Posterior vena cava (tissue), 2 donors: ENCODE data around the gene HDAC4. TPM values are rescaled to one million over a fixed set of nuclear protein-coding genes. Genes with fewer than 3 reads are reported as not detected.

Experiments used
- DNase-seq: peaks from one replicate; pipeline ENCODE4 v3.0.0-alpha.2; 2020; ENCODE audit warnings: low spot score
- intact Hi-C, 2 donors: fragments of 100-400 bp; cut with DNase I; formaldehyde crosslinking; loops; one replicate each; pipeline versions ENCODE4 v1.14.1 to v1.14.2; 2022 to 2023
- total RNA-seq, 2 donors: library from RNA; stranded (reverse); fragmentation: NEBNext Ultra II Directional; extraction: Animal tissue kit (Norgen Biotek cat#: 25700); gene quantifications; one replicate each; pipeline ENCODE4 v1.2.1, GENCODE V29; 2021
- donor health status: DM: yes; HTN: yes; CAD: no.
- donor health status: DM: yes; HTN: yes; CAD: no.

HDAC4 gene
- total RNA-seq, 2 donors from 2014 or later, result 47.6 to 66.9 TPM

DNA sequence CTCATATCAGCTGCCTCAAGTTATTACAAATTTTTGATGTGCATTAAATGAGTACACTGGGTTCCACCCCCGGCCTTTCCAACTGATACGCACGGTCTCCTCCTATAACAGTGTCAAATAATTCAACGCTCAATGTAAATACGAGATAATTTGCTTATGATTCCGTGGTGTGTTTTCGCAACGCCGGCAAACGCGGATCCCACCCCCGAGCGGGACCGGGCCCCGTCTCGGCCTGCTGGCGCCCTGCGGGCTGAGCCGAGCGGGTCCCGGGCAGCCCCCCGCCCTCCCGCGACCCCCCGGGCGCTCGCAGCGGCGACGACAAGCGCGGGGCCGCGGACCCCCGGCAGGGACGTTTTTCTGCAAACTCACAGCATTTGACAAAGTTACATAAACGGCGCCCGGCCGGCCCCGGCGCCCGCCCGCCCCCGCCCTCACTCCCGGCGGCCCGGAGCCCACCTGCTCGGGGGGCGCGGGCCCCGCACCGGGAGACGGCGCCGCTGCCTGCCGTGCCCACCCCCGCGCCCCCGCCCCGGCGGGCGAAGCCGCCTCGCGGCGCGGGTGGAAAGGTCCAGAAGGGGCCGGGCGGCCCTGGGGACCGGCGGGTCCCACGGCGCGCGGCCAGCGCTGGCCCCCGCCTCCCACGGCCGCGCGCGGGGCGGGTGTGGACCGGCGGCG, 762 bp downstream of the HDAC4 start:
- peak; percentile 75 for DNase-seq
- intact Hi-C loops, result loop anchor here (10.0 kb wide), 2 partner anchors 255 to 485 kb away; no protein-coding TSS in a partner anchor

GRCh38 chr2:239399433-239399920, 1.3 kb downstream of the HDAC4 start:
- peak; percentile 83 for DNase-seq

DNA sequence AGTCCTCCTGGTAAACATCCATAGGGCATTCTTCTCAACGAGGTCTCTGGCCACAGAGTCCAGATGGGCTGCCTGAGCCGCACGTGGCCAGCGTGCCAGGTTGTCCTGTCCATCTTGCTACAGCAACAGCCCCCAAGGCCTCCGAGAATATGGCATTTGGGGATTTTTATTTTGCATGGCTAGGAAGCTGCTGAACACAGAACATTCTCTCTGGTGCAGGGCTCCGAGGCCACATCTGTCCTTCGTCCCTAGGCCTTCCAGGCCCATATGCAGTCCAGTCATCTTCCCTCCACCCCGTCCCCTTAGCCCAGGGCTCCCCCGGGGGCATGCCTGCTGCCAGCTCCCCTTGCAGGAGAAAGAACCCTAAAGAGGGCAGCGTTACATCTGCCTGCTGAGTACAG, 2.3 kb downstream of the HDAC4 start:
- intact Hi-C loops, result loop anchor here (10.0 kb wide), 2 partner anchors 254 to 486 kb away; no protein-coding TSS in a partner anchor
- peak; percentile 67 for DNase-seq

More at GRCh38 chr2:239399433-239399920, 1.3 kb downstream of the HDAC4 start:
- intact Hi-C loops, result loop anchor here (10.0 kb wide), 2 partner anchors 255 to 485 kb away; no protein-coding TSS in a partner anchor

GRCh38 chr2:239397931-239398471, 2.8 kb downstream of the HDAC4 start:
- intact Hi-C loops, result loop anchor here (10.0 kb wide), 2 partner anchors 253 to 487 kb away; no protein-coding TSS in a partner anchor
- DNase-seq, result peak; percentile 51

DNA sequence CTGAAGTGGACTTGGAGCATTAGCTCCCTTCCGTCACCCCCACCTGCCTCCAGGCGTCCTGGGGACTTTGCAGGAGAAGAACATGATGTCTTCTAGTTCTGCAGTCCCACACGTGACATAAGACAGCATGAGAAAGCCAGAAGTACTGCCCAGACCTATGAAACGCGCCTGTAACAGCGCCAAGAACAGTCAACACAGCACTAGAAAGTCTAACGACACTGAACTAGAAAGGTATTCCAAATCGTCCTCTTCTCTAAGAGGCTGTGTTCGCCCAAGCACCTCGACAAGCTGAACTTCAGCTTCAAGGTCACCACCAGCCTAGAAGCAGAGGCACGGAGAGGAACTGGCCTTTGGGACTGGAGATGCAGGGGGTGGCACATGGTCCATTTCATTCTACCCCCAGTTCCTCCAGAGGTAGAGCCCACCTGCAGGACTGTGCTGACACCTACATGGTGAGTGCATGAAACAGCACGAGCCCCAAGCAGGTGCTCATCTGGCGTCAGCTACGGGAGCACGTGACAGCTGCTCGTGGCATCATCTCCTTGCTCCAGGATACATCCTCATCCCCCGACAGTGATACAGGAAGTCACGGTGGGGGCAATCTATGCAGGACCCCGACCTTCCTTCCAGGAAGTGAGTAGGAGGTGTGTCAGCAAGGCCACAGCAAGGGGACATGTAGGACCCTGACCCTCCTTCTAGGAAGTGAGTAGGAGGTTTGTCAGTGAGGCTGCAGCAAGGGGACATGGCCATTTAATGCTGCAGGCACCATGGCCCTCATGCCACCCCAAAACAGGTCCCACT, 3.7 kb downstream of the HDAC4 start:
- peak; percentile 70 for DNase-seq
- intact Hi-C loops, result loop anchor here (10.0 kb wide), 2 partner anchors 252 to 488 kb away; no protein-coding TSS in a partner anchor

- intact Hi-C loops, result loop anchor here (10.0 kb wide), 2 partner anchors 251 to 489 kb away; no protein-coding TSS in a partner anchor
- peak; percentile 23 for DNase-seq
Observed at GRCh38 chr2:239395524-239395923, 5.3 kb downstream of the HDAC4 start.

GRCh38 chr2:239394978-239395377, 5.8 kb downstream of the HDAC4 start:
- intact Hi-C loops, result loop anchor here (10.0 kb wide), 2 partner anchors 250 to 490 kb away; no protein-coding TSS in a partner anchor
- DNase-seq, result peak; percentile 9

GRCh38 chr2:239394346-239394945, 6.4 kb downstream of the HDAC4 start:
- intact Hi-C loops, result loop anchor here (10.0 kb wide), 2 partner anchors 250 to 490 kb away; no protein-coding TSS in a partner anchor
- peak; percentile 58 for DNase-seq

- no peak for DNase-seq
- intact Hi-C loops, result loop anchor here (10.0 kb wide), 2 partner anchors 249 to 491 kb away; no protein-coding TSS in a partner anchor
Observed at GRCh38 chr2:239393941-239394340, 6.9 kb downstream of the HDAC4 start.

DNA sequence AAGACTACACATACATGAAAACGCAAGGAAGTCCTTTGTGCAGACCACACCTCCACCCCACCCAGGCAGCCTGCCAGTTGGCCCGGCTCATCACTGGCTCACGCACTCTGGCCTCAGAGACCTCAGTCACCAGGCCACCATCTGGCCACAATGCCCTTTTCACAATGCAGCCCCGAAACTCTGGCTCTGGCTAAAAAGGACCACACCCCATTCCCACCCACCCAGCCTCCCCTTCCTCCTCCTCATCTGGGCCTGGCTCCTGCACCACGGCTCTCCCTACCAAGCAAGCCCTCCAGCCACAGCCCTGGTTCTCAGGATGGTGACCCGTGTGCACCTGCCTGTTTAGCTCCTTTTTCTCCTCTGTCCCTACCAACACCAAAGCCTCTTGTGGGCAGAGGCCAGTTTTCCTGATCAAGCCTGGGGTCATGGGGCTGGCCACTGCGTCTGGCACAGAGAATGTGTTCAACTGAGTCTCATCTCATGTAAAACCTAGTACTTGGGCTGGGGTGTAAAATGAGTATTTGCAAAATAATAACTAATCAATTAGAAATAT, 7.4 kb downstream of the HDAC4 start:
- DNase-seq, result peak; percentile 83
- intact Hi-C loops, result loop anchor here (10.0 kb wide), 2 partner anchors 249 to 491 kb away; no protein-coding TSS in a partner anchor

DNA sequence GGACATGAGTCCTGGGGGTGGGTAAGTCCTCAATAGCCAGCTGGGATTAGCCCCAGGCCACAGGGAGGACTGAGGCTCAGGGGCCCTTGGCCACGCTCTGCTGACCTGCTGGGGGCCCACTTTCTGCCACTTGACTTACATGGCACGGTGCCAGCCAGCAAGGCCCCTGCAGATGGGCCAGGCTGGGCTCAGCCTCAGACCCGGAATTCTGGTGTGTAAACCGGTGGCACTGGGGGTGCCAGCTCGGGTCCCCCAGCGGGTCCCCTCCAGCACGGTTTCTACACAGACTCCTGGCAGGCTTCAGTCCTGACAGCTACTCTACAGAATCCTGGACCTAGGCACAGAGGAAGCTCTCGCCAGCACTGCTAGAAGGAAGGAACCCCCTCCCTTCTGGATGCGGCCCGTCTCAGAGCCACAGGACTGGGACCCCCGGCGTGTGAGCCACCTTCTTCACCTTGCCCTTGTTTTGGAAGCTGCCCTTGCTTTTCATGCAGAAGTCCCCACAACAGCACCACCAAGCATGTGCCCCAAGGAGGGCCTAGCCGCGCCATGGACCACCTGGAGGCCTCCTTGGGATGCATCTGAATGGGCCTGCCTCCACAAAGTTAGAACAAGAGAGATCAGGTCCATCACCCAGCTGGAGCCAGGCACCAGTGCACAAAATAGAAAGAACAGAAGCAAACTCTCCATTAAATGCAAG, 8.0 kb downstream of the HDAC4 start:
- peak; percentile 47 for DNase-seq
- intact Hi-C loops, result loop anchor here (10.0 kb wide), 2 partner anchors 248 to 492 kb away; no protein-coding TSS in a partner anchor

- DNase-seq, result peak; percentile 51
- intact Hi-C loops, result loop anchor here (10.0 kb wide), 2 partner anchors 247 to 493 kb away; no protein-coding TSS in a partner anchor
Observed at GRCh38 chr2:239392072-239392357, 8.8 kb downstream of the HDAC4 start.

- DNase-seq, result peak; percentile 60
- intact Hi-C loops, result loop anchor here (10.0 kb wide), 2 partner anchors 247 to 493 kb away; no protein-coding TSS in a partner anchor
Observed at GRCh38 chr2:239391286-239392071, 9.3 kb downstream of the HDAC4 start.

GRCh38 chr2:239390546-239391285, 10.1 kb downstream of the HDAC4 start:
- DNase-seq, result peak; percentile 78
- intact Hi-C loops, result loop anchor here (10.0 kb wide), 2 partner anchors 246 to 494 kb away; no protein-coding TSS in a partner anchor

DNA sequence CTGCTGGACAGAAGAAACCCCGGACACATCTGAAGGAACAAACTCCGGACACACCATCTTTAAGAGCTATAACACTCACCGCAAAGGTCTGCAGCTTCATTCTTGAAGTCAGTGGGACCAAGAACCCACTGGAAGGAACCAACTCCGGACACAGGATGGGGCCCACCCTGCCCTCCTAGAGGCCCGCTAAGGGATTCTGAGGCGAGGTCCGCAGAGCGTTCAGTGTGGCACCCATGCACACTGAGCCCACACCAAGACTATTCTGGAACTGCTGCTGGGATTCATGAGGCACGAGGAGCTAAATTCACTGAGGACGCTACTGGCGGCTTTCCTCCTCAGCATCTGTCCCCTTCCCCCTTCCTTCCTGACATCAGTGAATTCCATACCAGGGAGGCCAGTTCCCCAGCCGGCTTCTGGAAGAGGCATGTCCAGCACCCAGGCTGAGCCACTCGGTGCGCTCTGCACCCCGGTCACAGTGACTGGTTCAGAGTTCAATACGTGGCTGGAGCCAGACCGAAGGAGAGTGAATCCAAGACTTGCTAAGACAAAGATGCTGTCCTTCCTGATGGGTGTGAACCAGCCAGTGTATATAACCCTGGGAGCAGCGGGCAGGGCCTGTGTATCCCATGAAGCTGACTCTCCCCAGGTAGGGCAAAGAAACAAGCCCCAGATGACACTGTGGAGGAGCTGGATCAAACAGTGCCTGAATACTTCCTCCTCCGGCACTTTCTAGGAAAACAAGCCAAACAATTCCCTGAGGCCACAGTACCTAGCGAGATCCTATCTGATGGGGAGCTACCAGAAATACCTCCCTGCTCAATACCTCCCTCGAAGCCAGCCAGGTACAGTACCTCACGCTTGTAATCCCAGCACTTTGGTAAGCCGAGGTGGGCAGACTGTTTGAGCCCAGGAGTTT, 11.1 kb downstream of the HDAC4 start:
- DNase-seq, result peak; percentile 37
- intact Hi-C loops, result loop anchor here (10.0 kb wide), 2 partner anchors 245 to 495 kb away; no protein-coding TSS in a partner anchor
